ACHN (cell line): ENCODE results near the gene ZNF503.
A peak's percentile ranks its signal among the peaks of the same experiment; 100 is the strongest.

Experiments
- DNase-seq: peaks from one replicate; pipeline ENCODE4 v3.0.0-alpha.2; 2015
- in situ Hi-C: cut with HindIII; loops from 2 replicates; pipeline ENCODE4 v1.10.0; 2017; ENCODE audit warnings: low sequenced_read_pairs, low pct_ligation_motif_present, low pct_unique_long_range_greater_than_20kb

Gene ZNF503

DNA sequence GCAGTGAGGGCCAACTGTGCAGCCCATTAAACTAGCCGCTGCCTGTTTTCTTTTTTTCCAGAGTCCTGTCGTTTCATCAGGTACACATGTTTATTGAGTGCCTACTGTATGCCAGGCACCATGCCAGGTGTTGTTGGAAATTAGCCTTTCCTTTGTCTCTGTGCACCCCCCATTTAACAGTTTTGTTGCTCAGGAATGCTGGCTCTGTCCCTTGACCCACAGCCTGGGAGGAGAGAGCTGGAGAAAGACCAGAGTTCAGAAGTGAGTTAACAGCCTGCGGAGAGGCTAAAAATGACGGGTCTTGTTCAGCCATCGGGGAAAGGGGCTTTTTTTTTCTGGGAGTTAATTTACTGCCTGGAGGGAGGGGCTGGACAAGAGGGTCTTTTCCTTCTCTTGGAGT is 31.2 kb upstream of the ZNF503 start:
- in situ Hi-C loops, result no loop called here
- no peak for DNase-seq

DNA sequence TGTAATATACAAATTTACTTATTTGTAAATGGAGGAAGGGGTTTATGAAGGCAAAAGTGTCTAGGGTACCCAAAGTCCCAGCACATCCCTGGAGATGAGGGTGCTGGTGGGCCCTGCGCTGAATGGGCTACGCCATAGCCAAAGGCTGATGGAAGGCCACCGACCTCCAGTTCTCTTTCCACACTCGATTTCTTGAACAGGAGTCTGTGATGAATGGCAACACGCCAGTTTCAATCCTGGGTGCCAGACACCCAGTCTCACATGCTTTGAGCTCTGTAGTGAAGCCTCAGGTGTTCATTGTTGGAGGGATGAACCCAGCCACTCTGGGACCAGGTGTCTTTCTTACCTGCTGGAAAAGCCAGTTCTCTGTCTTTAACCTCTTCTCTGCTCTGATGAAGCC is 30.6 kb upstream of the ZNF503 start:
- no peak for DNase-seq
- in situ Hi-C loops, result no loop called here

DNA sequence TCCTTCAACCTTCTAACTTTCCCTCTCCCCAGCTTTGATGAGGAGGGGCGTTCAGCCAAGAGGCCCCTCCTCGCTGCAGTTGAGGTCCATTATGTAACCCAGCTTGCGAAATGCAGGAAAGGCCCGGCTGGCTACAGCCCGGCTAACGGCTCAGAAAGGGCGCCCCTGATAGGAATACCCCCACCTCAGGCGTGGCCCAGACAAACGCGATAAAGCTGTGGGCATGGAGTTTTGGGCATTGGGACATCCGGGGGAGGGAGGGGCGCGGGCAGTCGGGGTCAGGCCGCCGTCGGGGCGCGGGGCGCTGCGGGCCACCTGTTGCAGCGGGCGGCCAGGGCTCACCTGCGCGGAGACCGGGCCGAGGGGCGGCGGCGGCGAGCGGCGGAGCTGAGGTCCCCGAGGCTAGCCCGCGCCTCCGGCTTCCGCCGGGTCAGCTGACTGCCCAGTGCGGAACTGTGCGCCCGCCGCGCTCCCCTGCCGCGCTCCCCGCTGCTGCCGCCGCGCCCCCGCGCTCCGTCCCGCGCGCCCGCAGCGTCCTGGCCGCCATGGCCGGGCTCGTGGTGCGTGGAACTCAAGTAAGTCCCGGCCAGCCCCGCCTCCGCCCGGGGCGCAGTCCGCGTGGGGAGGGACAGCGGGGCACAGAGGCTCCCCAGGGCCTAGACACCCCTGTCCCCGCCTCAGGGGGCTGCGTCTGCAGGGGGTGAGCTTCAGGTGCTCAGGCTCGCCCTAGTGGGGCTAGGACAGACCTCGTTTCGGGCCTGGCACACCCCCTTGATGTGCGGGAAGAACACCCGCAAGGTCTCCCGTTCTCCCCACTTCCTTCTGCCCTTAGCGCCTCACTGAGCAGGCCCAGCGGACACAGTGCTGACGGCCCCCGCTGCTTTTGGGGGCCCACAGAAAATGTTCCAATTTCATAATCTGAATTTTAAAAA is 29.9 kb upstream of the ZNF503 start, which contains the start of gene LRMDA:
TSS of gene LRMDA (plus strand) at position 445 of the 932 bp plus-strand sequence.
- peak; percentile 46 for DNase-seq
- in situ Hi-C loops, result no loop called here

DNA sequence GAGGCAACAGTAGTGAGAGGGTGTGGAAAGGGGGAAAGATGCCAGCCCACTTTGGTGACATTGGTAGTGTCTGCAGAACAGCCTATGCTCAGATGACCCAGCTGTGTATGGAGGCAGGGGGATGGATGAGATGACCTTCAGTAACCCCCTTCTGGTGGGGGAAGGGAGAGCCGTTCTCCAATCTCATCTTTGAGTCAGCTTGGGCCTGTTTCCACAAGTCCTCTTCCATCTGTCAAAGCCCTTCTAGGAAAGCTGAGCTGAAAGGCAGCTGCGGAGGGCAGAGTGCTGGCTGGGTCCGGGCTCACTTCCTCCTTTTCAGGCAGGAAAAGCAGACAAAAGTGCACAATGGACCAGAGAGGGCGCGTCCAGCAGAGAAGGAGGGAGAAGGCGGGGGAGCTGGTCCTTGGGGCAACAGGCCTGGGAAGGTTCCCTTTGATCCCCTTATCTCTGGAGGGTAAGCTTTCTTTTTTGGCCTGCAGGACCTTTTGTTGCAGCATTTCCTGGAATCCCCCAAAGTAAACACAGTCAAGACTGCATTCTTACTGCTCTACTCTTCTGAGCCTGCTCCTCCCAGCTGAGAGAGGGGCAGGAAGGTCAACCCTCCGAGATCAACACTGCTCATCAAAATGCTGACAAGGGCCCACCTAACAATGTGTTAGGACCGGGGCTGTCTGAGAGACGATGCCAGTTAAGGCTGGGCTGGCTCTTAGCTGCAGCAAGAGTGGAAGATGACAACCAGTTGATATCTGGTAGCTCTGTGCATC is 28.6 kb upstream of the ZNF503 start:
- in situ Hi-C loops, result no loop called here
- no peak for DNase-seq

DNA sequence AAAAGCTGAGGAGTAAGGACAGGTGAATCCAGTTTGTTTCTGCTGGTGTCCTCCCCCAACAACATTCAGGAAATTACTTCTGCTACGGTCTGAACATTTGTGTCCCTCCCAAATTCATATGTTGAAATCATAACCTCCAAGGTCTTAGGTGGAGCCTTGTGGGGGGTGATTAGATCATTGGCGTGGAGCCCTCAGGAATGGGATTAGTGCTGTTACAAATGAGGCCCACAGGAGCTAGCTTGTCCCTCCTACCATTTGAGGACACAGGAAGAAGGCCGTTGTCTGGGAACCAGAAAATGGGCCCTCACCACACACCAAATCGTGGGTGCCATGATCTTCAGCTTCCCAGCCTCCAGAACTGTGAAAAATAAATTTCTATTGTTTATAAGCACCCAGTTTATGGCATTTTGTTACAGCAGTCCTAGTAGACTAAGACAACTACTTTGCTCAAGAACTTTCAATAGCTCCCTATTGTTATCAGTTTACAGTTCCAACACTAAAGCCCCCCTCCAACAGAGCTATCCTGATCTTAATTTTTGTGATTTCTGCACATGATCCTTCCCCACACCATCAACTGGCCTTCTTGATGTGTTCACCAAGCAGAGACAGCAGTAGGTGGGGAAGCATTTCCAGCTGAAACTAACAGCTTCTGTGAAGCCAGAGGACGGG is 27.7 kb upstream of the ZNF503 start:
- no peak for DNase-seq
- in situ Hi-C loops, result no loop called here

DNA sequence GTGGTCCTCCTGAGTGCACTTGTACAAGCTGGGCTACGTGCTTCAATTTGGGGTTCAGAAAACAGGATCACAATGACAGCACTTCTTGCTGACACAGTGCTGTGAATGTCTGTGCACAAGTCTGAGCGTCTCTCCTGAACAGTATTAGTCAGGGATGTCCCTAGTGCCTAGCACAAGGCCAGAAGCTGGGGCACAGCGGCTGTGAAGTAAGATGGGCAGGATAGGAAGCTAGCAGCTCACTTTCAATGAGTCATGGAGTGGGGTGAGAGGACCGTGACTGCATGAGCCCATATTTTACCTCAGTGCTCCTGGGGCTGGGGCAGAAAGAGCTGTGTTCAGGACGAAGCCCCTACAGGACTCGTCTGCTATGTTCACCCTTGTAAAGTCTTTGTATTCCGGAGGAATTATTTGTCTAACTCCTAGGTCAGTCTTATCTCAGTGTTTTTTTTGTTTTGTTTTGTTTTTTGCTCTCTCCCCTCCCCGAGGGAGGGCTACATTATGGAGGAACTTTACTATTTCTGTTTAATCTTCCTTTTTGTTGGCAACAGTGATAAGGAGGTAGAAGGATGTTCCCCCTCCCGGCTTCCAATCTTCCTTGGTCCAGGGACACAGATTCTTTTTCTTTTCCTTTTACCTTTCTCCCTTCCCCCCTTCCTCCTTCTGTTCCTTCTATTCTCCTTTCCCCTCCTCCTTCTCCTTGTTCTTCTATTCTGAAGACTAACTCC is 27.0 kb upstream of the ZNF503 start:
- in situ Hi-C loops, result no loop called here
- peak; percentile 79 for DNase-seq

DNA sequence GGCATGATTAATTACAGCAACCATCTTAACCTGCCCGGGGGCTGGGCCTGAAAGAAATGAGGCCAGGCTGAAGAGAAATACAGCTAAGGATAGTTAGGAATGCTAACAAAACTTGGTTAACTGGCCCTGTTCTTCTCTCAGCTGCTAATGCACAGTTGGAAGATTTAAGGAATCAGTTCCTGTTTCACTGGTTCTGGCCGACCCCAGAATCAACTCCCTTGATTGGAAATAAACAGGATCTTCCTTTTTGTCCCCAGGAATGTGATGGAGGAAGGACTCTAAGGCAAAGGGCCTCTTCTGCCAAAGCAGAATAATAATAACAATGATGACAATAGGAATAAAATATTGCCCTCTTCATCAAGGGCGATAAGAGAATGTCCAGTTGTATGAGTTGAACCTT is 26.4 kb upstream of the ZNF503 start:
- in situ Hi-C loops, result no loop called here
- no peak for DNase-seq

DNA sequence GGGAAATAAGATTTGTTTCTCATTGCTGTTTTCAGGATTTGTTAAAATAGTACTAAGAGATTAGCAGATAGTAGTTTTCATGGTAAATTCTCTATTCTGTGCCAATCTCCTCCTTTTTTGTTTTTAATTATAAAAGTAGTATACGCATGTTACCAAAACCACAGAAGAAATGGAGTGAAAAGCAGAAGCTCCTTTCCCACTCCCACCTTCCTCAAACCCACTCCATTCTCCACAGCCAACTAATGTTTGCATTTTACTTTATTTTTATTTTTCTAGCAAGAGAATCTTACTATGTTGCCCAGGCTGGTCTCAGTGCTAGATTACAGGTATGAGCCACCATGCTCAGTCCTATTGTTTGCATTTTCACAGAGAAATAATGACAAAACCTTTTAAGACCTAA is 25.3 kb upstream of the ZNF503 start:
- DNase-seq, result no peak
- in situ Hi-C loops, result no loop called here

DNA sequence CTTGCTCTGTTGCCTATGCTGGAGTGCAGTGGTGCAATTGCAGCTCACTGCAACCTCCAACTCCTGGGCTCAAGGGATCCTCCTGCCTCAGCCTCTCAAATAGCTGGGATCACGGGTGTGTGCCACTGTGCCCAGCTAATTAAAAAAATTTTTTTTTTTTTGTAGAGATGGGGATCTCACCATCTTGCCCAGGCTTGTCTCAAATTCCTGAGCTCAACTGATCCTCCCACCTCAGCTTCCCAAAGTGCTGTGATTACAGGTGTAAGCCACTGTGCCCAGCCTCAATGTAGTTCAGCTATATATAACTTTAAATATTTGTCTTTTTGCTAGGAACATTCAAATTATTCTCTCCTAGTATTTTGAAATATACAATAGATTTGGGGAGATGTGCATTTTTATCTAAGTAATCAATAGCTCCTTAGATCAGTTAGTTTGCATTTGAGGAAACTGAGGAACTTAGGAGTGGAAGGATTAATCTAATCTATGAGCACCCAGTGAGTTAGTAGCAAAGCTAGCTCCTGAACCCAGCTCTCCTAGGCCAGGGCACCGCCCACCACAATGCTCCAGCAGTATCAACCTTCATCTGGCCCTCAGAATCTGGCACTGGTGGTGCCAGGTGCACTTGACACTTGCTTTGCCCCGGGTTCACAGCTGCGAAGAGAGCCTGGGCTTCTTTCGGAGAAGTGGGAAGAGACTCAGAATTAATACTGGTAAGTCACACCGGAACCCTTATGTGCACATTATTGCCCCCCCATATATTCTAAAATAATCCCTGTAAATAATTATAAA is 23.9 kb upstream of the ZNF503 start:
- in situ Hi-C loops, result no loop called here
- DNase-seq, result no peak

DNA sequence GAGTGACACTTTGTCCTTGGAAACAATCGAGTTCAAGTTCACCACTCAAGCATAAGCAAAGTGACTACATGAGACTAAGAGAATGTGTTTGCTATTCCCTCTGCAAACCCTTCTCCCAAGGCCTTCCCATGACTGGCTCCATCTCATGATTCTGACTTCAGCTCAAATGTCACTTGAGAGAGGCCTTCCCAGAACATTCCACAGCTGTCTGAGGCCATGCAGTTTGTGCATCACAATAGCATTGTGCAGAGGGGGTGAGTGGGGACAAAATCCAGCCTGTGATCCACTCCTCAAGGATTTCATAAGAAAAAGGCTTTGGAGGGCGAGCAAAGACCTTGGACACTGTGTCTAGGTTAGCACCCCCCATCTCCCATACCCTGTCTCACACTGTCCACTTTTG is 23.0 kb upstream of the ZNF503 start:
- DNase-seq, result no peak
- in situ Hi-C loops, result no loop called here

DNA sequence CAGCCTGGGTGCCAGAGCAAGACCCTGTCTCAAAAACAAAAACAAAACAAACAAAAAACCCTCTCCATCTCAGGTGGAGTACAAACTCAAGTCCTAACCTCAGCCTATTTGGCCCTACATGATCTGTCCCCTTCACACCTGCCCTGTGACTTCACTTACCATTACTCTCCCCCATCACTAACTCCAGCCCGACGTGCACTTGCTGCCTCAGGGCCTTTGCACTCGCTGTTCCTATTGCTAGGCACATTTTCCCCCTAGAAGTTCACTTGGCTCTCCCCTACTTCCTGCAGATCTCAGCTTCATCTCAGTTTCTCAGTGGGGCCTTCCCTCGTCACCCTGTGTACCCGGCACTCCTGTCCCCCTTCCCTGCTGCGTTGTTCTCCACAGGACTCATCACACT is 21.3 kb upstream of the ZNF503 start:
- DNase-seq, result no peak
- in situ Hi-C loops, result no loop called here

DNA sequence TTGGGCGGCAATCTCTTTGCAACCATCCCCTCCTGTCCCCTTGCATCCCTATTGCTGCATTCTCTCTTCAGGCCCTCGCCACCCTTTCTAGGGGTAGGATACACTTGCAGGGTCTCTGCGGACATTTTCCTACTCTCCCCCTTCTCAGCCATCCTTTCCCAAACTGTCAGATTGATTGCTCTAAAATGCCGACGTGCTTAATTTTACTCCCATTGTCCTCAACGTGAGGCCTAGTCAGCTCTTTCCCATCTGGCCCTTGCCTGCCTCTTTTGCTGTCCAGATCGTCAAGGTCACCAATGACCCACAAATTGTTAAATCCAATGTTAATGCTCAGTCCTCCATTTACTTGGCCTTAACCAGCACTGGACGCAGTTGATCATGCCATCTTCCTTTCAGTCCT is 17.1 kb upstream of the ZNF503 start:
- no peak for DNase-seq
- in situ Hi-C loops, result no loop called here

DNA sequence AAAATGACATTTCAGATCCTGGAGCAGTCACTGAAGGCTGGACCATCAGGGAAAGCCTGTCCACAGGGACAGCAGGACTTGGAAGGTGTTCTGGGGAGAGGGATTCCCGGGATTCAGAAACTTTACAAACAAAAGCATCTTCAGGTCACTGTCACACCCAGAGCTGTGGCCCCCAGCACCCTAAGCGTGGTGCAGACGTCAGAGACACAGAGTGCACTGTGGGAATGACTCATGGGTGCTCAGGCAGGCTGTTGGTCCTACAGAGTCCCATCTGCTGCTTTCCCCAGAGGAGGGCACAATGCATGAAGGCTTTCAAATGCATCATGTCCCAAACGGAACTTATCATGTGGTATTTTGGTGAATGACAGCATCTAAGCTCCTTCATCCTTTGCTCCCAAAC is 16.7 kb upstream of the ZNF503 start:
- in situ Hi-C loops, result no loop called here
- no peak for DNase-seq

DNA sequence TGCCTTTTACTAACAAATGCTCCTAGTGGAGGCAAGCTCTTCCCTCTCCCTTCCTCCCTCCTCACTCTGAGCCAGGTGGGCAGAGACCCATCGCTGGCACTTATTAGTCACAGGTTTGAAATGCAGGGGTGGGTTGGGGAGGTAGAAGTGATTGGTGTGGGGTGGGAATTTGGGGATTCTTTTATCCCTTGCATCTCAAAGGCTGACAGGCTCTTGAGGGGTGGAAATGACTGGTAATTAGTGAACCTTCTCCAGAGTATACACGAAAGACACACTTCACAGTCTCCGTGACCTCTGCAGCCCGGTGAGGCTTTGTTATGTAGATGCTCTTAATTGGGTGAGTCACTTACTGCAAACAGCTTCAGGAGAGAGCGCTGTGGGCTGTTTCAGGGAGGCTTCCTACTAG is 16.0 kb upstream of the ZNF503 start:
- in situ Hi-C loops, result no loop called here
- DNase-seq, result no peak

DNA sequence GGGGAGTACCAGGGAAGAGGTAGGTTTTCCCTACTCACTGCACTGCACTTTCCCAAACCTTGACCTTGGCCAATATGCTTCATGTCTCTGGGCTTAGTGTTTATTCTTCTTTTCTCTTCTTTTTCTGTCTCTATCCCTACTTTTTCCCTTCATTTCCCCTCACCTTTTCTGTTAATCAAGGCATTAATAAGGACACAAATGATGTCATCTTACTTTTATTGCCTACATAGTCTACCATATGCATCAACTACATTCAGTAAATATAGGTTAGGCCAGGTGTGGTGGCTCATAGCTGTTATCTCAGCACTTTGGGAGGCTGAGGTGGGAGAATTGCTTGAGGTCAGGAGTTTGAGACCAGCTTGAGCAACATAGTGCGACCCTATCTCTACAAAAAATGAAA is 13.0 kb upstream of the ZNF503 start:
- in situ Hi-C loops, result no loop called here
- no peak for DNase-seq

DNA sequence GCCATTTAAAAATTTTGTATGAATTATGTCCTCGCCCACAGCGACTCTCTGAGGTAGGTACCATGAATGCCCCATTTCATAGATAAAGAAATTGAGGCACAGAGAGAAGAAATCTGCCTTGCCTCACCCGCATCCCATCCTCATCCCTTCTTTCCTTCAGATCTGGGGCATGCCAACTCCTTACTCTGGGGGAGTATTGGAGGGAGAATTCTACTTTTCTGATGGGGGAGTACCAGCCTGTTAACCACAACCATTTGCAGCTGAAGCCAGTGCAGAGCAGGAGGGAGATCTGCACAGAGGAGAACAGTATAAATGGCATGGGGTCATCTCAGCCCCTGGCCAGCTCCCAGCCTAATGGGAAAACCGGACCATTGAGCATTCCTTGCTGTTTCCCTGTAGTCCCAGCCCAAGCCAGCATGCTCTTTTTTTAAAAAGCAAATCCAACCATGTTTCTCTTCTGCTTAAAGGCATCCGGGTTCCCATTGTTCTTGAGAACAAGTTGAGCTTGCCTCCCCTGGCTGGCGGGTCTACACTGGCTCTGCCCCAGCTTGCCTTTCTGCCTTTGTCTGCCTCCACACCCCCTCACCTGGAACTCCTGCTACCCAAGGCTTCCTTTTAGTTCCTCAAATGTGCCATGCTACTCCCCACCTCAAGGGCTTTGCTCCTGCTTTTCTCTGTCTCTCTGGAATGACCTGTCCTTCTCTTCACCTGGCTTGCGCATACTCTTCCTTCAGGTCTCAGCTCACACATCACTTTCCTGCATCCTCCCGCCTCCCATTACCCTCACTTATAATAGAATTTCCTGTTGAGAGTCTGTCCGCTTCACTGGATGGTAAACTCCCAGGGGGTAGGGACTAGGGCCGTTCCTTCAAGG is 8.8 kb upstream of the ZNF503 start:
- in situ Hi-C loops, result no loop called here
- no peak for DNase-seq
